GM23338 (cell line): ENCODE measurements around the gene DOCK2. TPM values are rescaled to one million over a fixed set of nuclear protein-coding genes. Genes with fewer than 3 reads are reported as not detected.

Source experiments
- ATAC-seq: fragments of 200-7000 bp; cut with Tn5 transposase; 3 replicates; pipeline ENCODE4 v1.9.1; 2020
- DNase-seq: peaks from one replicate; pipeline ENCODE4 v3.0.0-alpha.2; 2015; ENCODE audit warnings: low spot score
- H2AFZ ChIP-seq: fragments of 200-600 bp; sonication (generic); 2 replicates; pipeline ENCODE4 v1.8.0; 2016; ENCODE audit warnings: antibody characterized with exemption, mild to moderate bottlenecking, moderate library complexity
- H3F3A ChIP-seq: fragments of 200-600 bp; sonication (generic); replicated peaks from 2 replicates; pipeline ENCODE4 v1.8.0; 2017; ENCODE audit warnings: antibody characterized with exemption, mixed run types, low read depth
- H3K27ac ChIP-seq: fragments of 200-600 bp; sonication (generic); 2 replicates; pipeline ENCODE4 v1.6.1; 2016; ENCODE audit warnings: low read depth
- H3K27me3 ChIP-seq: fragments of 200-600 bp; sonication (generic); 2 replicates; pipeline ENCODE4 v1.8.0; 2016; ENCODE audit warnings: mild to moderate bottlenecking, mixed run types, moderate library complexity; ENCODE audit not compliant: insufficient read depth
- H3K36me3 ChIP-seq: fragments of 200-600 bp; sonication (generic); 2 replicates; pipeline ENCODE4 v1.8.0; 2016; ENCODE audit warnings: mild to moderate bottlenecking; ENCODE audit not compliant: insufficient read depth
- H3K4me1 ChIP-seq: fragments of 200-600 bp; sonication (generic); 2 replicates; pipeline ENCODE4 v1.8.0; 2016; ENCODE audit warnings: mild to moderate bottlenecking, moderate library complexity; ENCODE audit not compliant: insufficient read depth
- H3K4me2 ChIP-seq: fragments of 200-600 bp; sonication (generic); 2 replicates; pipeline ENCODE4 v1.7.1; 2017; ENCODE audit warnings: mixed run types
- H3K4me3 ChIP-seq: fragments of 200-600 bp; sonication (generic); 2 replicates; pipeline ENCODE4 v1.6.1; 2016; ENCODE audit warnings: mixed run types
- H3K79me2 ChIP-seq: fragments of 200-600 bp; sonication (generic); replicated peaks from 2 replicates; pipeline ENCODE4 v1.8.0; 2017; ENCODE audit warnings: mild to moderate bottlenecking; ENCODE audit not compliant: insufficient read depth
- H3K9me2 ChIP-seq: fragments of 200-600 bp; sonication (generic); 2 replicates; pipeline ENCODE4 v1.8.0; 2017; ENCODE audit not compliant: insufficient read depth
- H4K20me1 ChIP-seq: fragments of 200-600 bp; sonication (generic); replicated peaks from 2 replicates; pipeline ENCODE4 v1.8.0; 2017; ENCODE audit warnings: mild to moderate bottlenecking; ENCODE audit not compliant: insufficient read depth
- H3K27ac Mint-ChIP-seq: 2 replicates; pipeline ENCODE4 v1.8.0; 2020; ENCODE audit warnings: inconsistent platforms, mild to moderate bottlenecking, moderate library complexity, mixed read lengths
- H3K27me3 Mint-ChIP-seq: 3 replicates; pipeline ENCODE4 v1.8.0; 2022; ENCODE audit warnings: low read depth, mild to moderate bottlenecking, moderate library complexity, mixed read lengths, inconsistent platforms; ENCODE audit not compliant: insufficient read depth, poor library complexity
- H3K36me3 Mint-ChIP-seq: 3 replicates; pipeline ENCODE4 v1.8.0; 2021; ENCODE audit warnings: low read depth, mild to moderate bottlenecking, inconsistent platforms, moderate library complexity, mixed read lengths
- H3K4me1 Mint-ChIP-seq: 3 replicates; pipeline ENCODE4 v1.8.0; 2020; ENCODE audit warnings: mild to moderate bottlenecking, inconsistent platforms, mixed read lengths
- H3K4me3 Mint-ChIP-seq: 3 replicates; pipeline ENCODE4 v1.8.0; 2021; ENCODE audit warnings: moderate library complexity, mild to moderate bottlenecking, inconsistent platforms, mixed read lengths
- H3K9me3 Mint-ChIP-seq: 3 replicates; pipeline ENCODE4 v1.8.0; 2020; ENCODE audit warnings: moderate library complexity, mild to moderate bottlenecking, inconsistent platforms, mixed read lengths
- EZH2phosphoT487 ChIP-seq: fragments of 200-600 bp; sonication (generic); IDR thresholded peaks from one replicate; pipeline ENCODE4 v1.8.1; 2018; ENCODE audit warnings: antibody characterized with exemption; ENCODE audit not compliant: unreplicated experiment
- NANOG ChIP-seq: IDR thresholded peaks from 2 replicates; pipeline ENCODE4 v1.6.1; 2016; ENCODE audit warnings: antibody characterized with exemption, borderline replicate concordance
- ZNF331 ChIP-seq: fragments of 250-450 bp; sonication (Bioruptor Pico); IDR thresholded peaks from 2 replicates; pipeline ENCODE4 v1.5.0; 2020; ENCODE audit warnings: low read depth, mild to moderate bottlenecking, moderate library complexity
- polyA plus RNA-seq: library from polyadenylated mRNA; unstranded; fragments of >200 nt; fragmentation: Nextera tagmentation; extraction: Ambion mirVana; gene quantifications from 2 replicates; pipeline ENCODE4 v1.2.1, GENCODE V29; 2016
- total RNA-seq: library from RNA; depleted of rRNA; stranded (reverse); fragments of >200 nt; shearing (Covaris generic); gene quantifications from 2 replicates; pipeline ENCODE4 v1.2.3, GENCODE V29; 2014
- TF ChIP-seq, protein P1 (sequence below), 2 experiments: fragments of 200-600 bp in 1 of 2; sonication (generic) in 1 of 2; conservative IDR thresholded peaks; 2 replicates each; pipeline versions ENCODE4 v1.5.1 to v1.6.1; 2016 to 2017; ENCODE audit warnings: antibody characterized with exemption in 2 of 2, low read depth in 2 of 2, mild to moderate bottlenecking in 2 of 2, moderate library complexity in 1 of 2
- TF ChIP-seq, protein P2 (sequence below): IDR thresholded peaks from 2 replicates; pipeline ENCODE4 v1.6.1; 2016; ENCODE audit warnings: antibody characterized with exemption
- TF ChIP-seq, protein P3 (sequence below): fragments of 250-450 bp; sonication (Bioruptor Pico); IDR thresholded peaks from 2 replicates; pipeline ENCODE4 v1.5.0; 2020; ENCODE audit warnings: mild to moderate bottlenecking, moderate library complexity

Gene DOCK2
- total and polyA plus RNA-seq, 2 experiments from 2014 or later: 3.7 to 9.4 TPM

DNA sequence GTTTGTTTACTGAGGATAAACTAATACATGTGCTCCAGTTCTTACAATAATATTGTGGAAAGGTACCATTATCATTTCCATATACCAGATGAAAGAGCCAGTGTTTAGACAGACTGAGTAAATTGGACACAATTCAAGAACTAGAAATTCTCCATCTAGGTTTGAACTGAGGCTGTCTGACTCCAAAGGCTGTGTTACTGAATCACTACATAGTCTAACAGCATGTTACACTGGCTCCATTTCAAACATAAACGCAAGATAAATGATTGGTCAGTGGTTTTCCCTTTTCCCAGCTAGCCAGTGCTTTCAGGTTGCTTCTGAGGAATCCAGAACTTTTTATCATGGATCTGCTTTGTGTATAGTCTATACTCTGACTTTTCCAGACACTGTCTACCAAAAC, 45.4 kb upstream of the DOCK2 start:
- H3K9me2 ChIP-seq: no peaks in the 10 kb centered on the region
- H2AFZ ChIP-seq: no peak overlapping the region
- ATAC-seq (no peak), DNase-seq (no peak)
- H3K27me3 Mint-ChIP-seq: no peaks in the 10 kb centered on the region
- no peak overlapping the region for H3K4me3 Mint-ChIP-seq
- H3K4me3 ChIP-seq: no peak overlapping the region
- H3K4me1 Mint-ChIP-seq: peaks cover under 1% of the 10 kb centered on the region; the same call in 1 of the 3 replicates
- H3F3A ChIP-seq: no peaks in the 10 kb centered on the region
- no peak overlapping the region for H3K4me2 ChIP-seq
- no peaks in the 10 kb centered on the region for H3K9me3 Mint-ChIP-seq
- H3K27me3 ChIP-seq: no peaks in the 10 kb centered on the region
- H3K79me2 ChIP-seq: peaks cover 21% of the 10 kb centered on the region
- TF ChIP-seq, protein P1, sequence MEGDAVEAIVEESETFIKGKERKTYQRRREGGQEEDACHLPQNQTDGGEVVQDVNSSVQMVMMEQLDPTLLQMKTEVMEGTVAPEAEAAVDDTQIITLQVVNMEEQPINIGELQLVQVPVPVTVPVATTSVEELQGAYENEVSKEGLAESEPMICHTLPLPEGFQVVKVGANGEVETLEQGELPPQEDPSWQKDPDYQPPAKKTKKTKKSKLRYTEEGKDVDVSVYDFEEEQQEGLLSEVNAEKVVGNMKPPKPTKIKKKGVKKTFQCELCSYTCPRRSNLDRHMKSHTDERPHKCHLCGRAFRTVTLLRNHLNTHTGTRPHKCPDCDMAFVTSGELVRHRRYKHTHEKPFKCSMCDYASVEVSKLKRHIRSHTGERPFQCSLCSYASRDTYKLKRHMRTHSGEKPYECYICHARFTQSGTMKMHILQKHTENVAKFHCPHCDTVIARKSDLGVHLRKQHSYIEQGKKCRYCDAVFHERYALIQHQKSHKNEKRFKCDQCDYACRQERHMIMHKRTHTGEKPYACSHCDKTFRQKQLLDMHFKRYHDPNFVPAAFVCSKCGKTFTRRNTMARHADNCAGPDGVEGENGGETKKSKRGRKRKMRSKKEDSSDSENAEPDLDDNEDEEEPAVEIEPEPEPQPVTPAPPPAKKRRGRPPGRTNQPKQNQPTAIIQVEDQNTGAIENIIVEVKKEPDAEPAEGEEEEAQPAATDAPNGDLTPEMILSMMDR (conservative IDR thresholded peaks at IDR 0.05; ENCODE audit: low read depth in 2 of 2): no peak
- H3K36me3 ChIP-seq: peaks cover 79% of the 10 kb centered on the region
- H3K36me3 Mint-ChIP-seq: peaks cover 79% of the 10 kb centered on the region
- no peak overlapping the region for H3K27ac Mint-ChIP-seq
- H3K4me1 ChIP-seq: no peaks in the 10 kb centered on the region
- H3K27ac ChIP-seq: no peak overlapping the region
- H4K20me1 ChIP-seq: 0 out of 2 replicates have a peak, but pooled peaks cover 2% of the 10 kb centered on the region

DNA sequence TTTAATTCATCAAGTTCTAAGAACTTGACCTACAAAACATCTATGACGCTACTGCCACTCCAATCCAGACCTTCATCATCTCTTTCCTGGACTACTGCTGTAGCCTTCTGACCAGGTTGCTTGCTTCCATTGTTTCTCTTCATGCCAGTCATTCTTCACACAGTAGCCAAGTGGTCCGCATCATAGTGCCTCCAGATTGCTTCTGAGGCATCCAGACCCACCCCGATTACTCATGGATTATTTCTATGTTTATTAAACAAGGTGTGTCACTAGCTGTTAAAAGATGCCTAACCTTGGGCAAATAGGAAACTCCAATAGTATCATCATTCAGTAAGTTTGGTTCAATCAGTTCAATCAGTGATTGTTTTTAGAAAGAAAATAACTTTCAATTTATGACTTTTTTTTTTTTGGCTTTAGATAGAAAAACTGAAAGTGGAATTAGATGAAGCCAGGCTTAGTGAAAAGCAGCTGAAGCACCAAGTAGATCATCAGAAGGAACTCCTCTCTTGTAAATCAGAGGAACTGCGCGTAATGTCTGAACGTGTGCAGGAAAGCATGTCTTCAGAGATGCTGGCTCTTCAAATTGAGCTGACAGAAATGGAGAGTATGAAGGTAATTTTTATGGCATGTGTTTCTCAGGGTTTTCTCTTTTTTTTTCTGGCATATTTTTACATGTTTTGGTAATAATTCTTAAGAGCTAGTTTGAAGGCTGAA, 44.0 kb upstream of the DOCK2 start:
- H4K20me1 ChIP-seq: 0 out of 2 replicates have a peak, but pooled peaks cover 2% of the 10 kb centered on the region
- Mint-ChIP-seq H3K27me3 (no peaks in the 10 kb centered on the region), H3K9me3 (no peaks in the 10 kb centered on the region), H3K27ac (no peak overlapping the region), H3K4me3 (no peak overlapping the region), H3K4me1 (no peaks in the 10 kb centered on the region), H3K36me3 (peaks cover 91% of the 10 kb centered on the region)
- no peaks in the 10 kb centered on the region for H3F3A ChIP-seq
- H2AFZ ChIP-seq: no peak overlapping the region
- H3K36me3 ChIP-seq: peaks cover 92% of the 10 kb centered on the region
- H3K9me2 ChIP-seq: no peaks in the 10 kb centered on the region
- peaks cover 6% of the 10 kb centered on the region for H3K79me2 ChIP-seq
- no peak overlapping the region for H3K4me3 ChIP-seq
- no peaks in the 10 kb centered on the region for H3K27me3 ChIP-seq
- H3K4me1 ChIP-seq: no peaks in the 10 kb centered on the region
- H3K4me2 ChIP-seq: no peak overlapping the region
- DNase-seq (no peak), ATAC-seq (no peak)
- no peak overlapping the region for H3K27ac ChIP-seq
- TF ChIP-seq NANOG (no peak), EZH2phosphoT487 (no peak), ZNF331 (CRISPR knock-in tag) (no peak)
- TF ChIP-seq, protein P1 (conservative IDR thresholded peaks at IDR 0.05; ENCODE audit: low read depth in 2 of 2): no peak
- TF ChIP-seq, protein P2, sequence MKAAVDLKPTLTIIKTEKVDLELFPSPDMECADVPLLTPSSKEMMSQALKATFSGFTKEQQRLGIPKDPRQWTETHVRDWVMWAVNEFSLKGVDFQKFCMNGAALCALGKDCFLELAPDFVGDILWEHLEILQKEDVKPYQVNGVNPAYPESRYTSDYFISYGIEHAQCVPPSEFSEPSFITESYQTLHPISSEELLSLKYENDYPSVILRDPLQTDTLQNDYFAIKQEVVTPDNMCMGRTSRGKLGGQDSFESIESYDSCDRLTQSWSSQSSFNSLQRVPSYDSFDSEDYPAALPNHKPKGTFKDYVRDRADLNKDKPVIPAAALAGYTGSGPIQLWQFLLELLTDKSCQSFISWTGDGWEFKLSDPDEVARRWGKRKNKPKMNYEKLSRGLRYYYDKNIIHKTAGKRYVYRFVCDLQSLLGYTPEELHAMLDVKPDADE: no peak
- TF ChIP-seq, protein P3, sequence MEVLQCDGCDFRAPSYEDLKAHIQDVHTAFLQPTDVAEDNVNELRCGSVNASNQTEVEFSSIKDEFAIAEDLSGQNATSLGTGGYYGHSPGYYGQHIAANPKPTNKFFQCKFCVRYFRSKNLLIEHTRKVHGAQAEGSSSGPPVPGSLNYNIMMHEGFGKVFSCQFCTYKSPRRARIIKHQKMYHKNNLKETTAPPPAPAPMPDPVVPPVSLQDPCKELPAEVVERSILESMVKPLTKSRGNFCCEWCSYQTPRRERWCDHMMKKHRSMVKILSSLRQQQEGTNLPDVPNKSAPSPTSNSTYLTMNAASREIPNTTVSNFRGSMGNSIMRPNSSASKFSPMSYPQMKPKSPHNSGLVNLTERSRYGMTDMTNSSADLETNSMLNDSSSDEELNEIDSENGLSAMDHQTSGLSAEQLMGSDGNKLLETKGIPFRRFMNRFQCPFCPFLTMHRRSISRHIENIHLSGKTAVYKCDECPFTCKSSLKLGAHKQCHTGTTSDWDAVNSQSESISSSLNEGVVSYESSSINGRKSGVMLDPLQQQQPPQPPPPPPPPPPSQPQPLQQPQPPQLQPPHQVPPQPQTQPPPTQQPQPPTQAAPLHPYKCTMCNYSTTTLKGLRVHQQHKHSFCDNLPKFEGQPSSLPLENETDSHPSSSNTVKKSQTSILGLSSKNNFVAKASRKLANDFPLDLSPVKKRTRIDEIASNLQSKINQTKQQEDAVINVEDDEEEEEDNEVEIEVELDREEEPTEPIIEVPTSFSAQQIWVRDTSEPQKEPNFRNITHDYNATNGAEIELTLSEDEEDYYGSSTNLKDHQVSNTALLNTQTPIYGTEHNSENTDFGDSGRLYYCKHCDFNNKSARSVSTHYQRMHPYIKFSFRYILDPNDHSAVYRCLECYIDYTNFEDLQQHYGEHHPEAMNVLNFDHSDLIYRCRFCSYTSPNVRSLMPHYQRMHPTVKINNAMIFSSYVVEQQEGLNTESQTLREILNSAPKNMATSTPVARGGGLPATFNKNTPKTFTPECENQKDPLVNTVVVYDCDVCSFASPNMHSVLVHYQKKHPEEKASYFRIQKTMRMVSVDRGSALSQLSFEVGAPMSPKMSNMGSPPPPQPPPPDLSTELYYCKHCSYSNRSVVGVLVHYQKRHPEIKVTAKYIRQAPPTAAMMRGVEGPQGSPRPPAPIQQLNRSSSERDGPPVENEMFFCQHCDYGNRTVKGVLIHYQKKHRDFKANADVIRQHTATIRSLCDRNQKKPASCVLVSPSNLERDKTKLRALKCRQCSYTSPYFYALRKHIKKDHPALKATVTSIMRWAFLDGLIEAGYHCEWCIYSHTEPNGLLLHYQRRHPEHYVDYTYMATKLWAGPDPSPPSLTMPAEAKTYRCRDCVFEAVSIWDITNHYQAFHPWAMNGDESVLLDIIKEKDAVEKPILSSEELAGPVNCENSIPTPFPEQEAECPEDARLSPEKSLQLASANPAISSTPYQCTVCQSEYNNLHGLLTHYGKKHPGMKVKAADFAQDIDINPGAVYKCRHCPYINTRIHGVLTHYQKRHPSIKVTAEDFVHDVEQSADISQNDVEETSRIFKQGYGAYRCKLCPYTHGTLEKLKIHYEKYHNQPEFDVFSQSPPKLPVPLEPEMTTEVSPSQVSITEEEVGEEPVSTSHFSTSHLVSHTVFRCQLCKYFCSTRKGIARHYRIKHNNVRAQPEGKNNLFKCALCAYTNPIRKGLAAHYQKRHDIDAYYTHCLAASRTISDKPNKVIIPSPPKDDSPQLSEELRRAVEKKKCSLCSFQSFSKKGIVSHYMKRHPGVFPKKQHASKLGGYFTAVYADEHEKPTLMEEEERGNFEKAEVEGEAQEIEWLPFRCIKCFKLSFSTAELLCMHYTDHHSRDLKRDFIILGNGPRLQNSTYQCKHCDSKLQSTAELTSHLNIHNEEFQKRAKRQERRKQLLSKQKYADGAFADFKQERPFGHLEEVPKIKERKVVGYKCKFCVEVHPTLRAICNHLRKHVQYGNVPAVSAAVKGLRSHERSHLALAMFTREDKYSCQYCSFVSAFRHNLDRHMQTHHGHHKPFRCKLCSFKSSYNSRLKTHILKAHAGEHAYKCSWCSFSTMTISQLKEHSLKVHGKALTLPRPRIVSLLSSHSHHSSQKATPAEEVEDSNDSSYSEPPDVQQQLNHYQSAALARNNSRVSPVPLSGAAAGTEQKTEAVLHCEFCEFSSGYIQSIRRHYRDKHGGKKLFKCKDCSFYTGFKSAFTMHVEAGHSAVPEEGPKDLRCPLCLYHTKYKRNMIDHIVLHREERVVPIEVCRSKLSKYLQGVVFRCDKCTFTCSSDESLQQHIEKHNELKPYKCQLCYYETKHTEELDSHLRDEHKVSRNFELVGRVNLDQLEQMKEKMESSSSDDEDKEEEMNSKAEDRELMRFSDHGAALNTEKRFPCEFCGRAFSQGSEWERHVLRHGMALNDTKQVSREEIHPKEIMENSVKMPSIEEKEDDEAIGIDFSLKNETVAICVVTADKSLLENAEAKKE: no peak
